Measurements from ENCODE around the gene RNF150. TPM values are rescaled to one million over a fixed set of nuclear protein-coding genes. Genes with fewer than 3 reads are reported as not detected.

RNF150 gene
- total and polyA plus RNA-seq, 9 donors: 7.6 to 43.2 (median 31.2) TPM

DNA sequence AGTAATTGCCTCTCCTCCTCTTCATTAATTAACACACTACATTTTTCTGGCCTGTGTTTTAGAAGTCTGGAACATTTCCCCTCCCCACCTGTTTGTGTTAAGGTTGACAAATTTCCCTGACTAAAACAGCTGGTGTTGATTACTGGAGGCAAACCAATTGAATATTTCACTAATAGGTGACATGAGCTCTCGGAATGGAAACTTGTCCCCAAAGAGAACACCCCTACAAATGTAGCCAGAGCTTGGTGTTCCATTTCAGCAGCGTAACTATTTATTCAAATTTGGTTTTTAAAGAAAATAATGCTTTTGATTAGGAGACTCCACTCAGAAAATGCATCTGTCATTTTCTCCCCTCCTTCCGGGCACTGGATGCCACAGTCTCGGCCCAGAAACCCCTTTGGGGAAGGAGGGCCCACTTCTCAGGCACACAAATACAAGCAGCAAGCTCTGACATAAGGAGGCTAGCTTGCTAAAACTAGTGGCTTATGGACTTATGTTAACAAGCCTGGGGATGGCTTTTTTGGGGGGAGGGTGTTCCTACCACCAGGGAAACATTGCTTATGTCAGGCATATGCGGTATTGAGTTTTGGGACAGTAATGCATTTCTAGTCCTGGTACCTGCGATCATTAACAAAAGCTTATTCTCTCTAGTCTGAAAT is 2.2 kb downstream of the RNF150 start:
- Histone ChIP-seq H3K27me3 (no peaks in the 10 kb centered on the region), H3K36me3 (no peaks in the 10 kb centered on the region), H3K9me3 (no peaks in the 10 kb centered on the region), H3K4me3 (peak overlapping the region; percentile 95), H3K27ac (peak overlapping the region; percentile 68 to 73), H3K4me1 (ENCODE audit: insufficient read depth) (peaks cover 13% of the 10 kb centered on the region)
- no peak for TF ChIP-seq POLR2A (IDR thresholded peaks at IDR 0.05)
- TF ChIP-seq, protein P1, sequence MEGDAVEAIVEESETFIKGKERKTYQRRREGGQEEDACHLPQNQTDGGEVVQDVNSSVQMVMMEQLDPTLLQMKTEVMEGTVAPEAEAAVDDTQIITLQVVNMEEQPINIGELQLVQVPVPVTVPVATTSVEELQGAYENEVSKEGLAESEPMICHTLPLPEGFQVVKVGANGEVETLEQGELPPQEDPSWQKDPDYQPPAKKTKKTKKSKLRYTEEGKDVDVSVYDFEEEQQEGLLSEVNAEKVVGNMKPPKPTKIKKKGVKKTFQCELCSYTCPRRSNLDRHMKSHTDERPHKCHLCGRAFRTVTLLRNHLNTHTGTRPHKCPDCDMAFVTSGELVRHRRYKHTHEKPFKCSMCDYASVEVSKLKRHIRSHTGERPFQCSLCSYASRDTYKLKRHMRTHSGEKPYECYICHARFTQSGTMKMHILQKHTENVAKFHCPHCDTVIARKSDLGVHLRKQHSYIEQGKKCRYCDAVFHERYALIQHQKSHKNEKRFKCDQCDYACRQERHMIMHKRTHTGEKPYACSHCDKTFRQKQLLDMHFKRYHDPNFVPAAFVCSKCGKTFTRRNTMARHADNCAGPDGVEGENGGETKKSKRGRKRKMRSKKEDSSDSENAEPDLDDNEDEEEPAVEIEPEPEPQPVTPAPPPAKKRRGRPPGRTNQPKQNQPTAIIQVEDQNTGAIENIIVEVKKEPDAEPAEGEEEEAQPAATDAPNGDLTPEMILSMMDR (IDR thresholded peaks at IDR 0.05): no peak
- TF ChIP-seq EP300 (IDR thresholded peaks at IDR 0.05): no peak
- intact Hi-C loops (cut with DNase I): loop anchor here in 2 of 4 donors (5.0 to 10.0 kb wide), 2 partner anchors 194 to 766 kb away; no protein-coding TSS in a partner anchor
- no peak for DNase-seq
- 24 to 25% (median 24%) methylated on average over 6 of the region's 6 CpGs for WGBS, 3 donors

DNA sequence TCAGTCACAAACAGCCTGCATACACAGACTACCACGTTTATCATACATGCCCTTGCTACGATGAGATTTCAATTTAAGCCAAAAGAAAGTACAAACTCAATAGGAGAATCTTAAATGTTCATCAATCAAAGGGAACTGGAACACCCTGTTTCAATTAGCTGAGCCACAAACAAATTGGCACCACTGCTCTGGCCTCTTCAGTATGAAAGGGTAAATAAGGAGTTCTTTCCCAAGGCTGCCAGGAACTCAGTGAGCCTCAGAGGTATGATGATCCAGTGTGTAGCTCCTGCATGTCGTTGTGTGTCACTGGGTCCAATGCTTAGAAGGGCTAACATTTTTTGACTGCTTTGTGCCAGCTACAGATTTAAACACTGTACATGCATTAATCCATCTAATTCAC is 5.4 kb downstream of the RNF150 start:
- TF ChIP-seq, protein P1 (IDR thresholded peaks at IDR 0.05): no peak
- no peak for TF ChIP-seq EP300 (IDR thresholded peaks at IDR 0.05)
- no peak for TF ChIP-seq POLR2A (IDR thresholded peaks at IDR 0.05)
- no peak overlapping the region for H3K27ac ChIP-seq
- peaks cover 11% of the 10 kb centered on the region for H3K4me1 ChIP-seq (ENCODE audit: insufficient read depth)
- H3K36me3 ChIP-seq: no peaks in the 10 kb centered on the region
- no peaks in the 10 kb centered on the region for H3K27me3 ChIP-seq
- no peaks in the 10 kb centered on the region for H3K9me3 ChIP-seq
- WGBS, 3 donors: 41 to 59% (median 50%) methylated on average over 3 of the region's 3 CpGs
- intact Hi-C loops (cut with DNase I): no loop called here
- no peak overlapping the region for H3K4me3 ChIP-seq
- DNase-seq: no peak

DNA sequence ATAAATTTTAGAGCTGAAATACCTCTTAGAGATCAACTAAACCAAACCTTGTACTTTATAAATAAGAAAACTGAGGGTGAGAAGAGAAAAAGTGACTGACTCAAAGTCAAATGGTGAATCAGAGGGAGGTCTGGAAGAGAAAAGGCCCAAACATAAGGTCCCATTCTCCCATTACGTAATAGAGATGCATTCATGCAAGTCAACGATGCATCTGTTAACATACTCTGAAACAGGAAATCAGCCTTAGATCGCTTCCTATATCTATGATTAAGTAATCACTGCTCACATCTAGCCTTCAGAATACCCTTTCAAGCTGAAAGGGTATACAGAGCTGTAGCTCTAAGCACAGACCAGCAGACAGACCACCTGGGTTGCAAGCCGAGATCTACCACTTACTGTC is 6.5 kb downstream of the RNF150 start:
- intact Hi-C loops (cut with DNase I): no loop called here
- peaks cover 11% of the 10 kb centered on the region for H3K4me1 ChIP-seq (ENCODE audit: insufficient read depth)
- TF ChIP-seq EP300 (IDR thresholded peaks at IDR 0.05) (no peak), POLR2A (IDR thresholded peaks at IDR 0.05) (no peak)
- TF ChIP-seq, protein P1 (IDR thresholded peaks at IDR 0.05): no peak
- WGBS, 3 donors: 90 to 96% (median 93%) methylated on average over 4 of the region's 4 CpGs
- no peaks in the 10 kb centered on the region for H3K9me3 ChIP-seq
- H3K36me3 ChIP-seq: no peaks in the 10 kb centered on the region
- no peak for DNase-seq
- H3K27ac ChIP-seq: no peak overlapping the region
- no peak overlapping the region for H3K4me3 ChIP-seq
- no peaks in the 10 kb centered on the region for H3K27me3 ChIP-seq

DNA sequence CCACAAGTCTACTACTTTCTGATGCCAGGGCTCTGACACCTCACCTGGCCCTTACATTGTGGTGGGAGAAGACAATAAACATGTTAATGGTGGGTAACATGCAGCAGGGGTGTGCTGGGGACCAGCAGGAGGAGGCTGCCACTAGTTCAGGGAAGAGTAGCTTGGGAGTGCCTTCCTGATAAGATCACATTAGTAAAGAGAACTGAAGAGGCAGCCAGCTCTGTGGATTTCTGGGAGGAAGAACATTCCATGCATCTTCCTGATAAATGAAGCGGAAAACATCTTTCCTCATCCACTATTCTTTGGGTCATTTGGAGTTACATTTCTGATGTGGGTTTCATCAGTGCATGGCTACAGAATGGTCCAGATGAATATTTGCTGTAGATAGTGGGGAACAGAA is 9.0 kb downstream of the RNF150 start:
- intact Hi-C loops (cut with DNase I): no loop called here

More for the DNA sequence above, 9.0 kb downstream of the RNF150 start:
- DNase-seq: no peak
- peaks cover 10% of the 10 kb centered on the region for H3K4me1 ChIP-seq (ENCODE audit: insufficient read depth)
- no peaks in the 10 kb centered on the region for H3K27me3 ChIP-seq
- H3K36me3 ChIP-seq: no peaks in the 10 kb centered on the region
- H3K4me3 ChIP-seq: no peak overlapping the region
- H3K9me3 ChIP-seq: no peaks in the 10 kb centered on the region
- WGBS, 3 donors: 73 to 91% (median 80%) methylated on average over 1 of the region's 1 CpG
- TF ChIP-seq, protein P1 (IDR thresholded peaks at IDR 0.05): no peak
- no peak for TF ChIP-seq EP300 (IDR thresholded peaks at IDR 0.05)
- H3K27ac ChIP-seq: no peak overlapping the region
